H1 (cell line): Measurements from ENCODE around the gene UGT1A7. TPM values are rescaled to one million over a fixed set of nuclear protein-coding genes. Genes with fewer than 3 reads are reported as not detected.

Experiments
- CTCF ChIA-PET: fragments of 300-600 bp; sonication (Branson Sonifier 250); formaldehyde crosslinking; loops from one replicate; lab custom pipeline; 2021; ENCODE audit not compliant: partially characterized antibody; lab: Charles Lee
- POLR2A ChIA-PET: fragments of 300-600 bp; sonication (Branson Sonifier 250); formaldehyde crosslinking; loops from one replicate; lab custom pipeline; 2021; ENCODE audit warnings: inconsistent platforms; ENCODE audit not compliant: partially characterized antibody; lab: Charles Lee
- DNase-seq, 2 experiments: peaks; one replicate each; pipeline versions ENCODE4 v3.0.0 to v3.0.0-alpha.2; 2010 to 2022; ENCODE audit warnings: low spot score in 2 of 2, low read depth in 1 of 2, mixed read lengths in 1 of 2
- FAIRE-seq: peaks from 2 replicates; lab custom pipeline; 2011; peaks lifted over from hg19 to GRCh38; lab: Jason Lieb, UNC
- H2AFZ ChIP-seq: 2 replicates; pipeline ENCODE4 v1.8.1; 2012; ENCODE audit warnings: low read length, inconsistent platforms
- H2AK5ac ChIP-seq: 2 replicates; pipeline ENCODE4 v1.6.1; 2013; ENCODE audit warnings: low read depth, low read length
- H2BK120ac ChIP-seq: replicated peaks from 2 replicates; pipeline ENCODE3; 2013; ENCODE audit warnings: low read depth, low read length, inconsistent platforms
- H2BK12ac ChIP-seq: 2 replicates; pipeline ENCODE4 v1.6.1; 2013; ENCODE audit warnings: low read depth, low read length
- H2BK15ac ChIP-seq: 2 replicates; pipeline ENCODE4 v1.6.1; 2013; ENCODE audit warnings: low read length
- H2BK20ac ChIP-seq: 2 replicates; pipeline ENCODE4 v1.6.1; 2013; ENCODE audit warnings: low read length
- H2BK5ac ChIP-seq: 2 replicates; pipeline ENCODE4 v1.6.1; 2013; ENCODE audit warnings: low read depth, low read length
- H3K14ac ChIP-seq: 2 replicates; pipeline ENCODE4 v1.6.1; 2013; ENCODE audit warnings: inconsistent platforms; ENCODE audit not compliant: insufficient read length
- H3K18ac ChIP-seq: 2 replicates; pipeline ENCODE4 v1.6.1; 2013; ENCODE audit warnings: low read length; ENCODE audit errors: extremely low read depth
- H3K23ac ChIP-seq: 2 replicates; pipeline ENCODE4 v1.6.1; 2013; ENCODE audit warnings: inconsistent platforms; ENCODE audit not compliant: insufficient read length
- H3K23me2 ChIP-seq: 2 replicates; pipeline ENCODE4 v1.6.1; 2013; ENCODE audit warnings: low read depth, low read length
- H3K27ac ChIP-seq: 2 replicates; pipeline ENCODE4 v1.6.1; 2011; ENCODE audit warnings: low read depth, low read length, inconsistent platforms
- H3K27me3 ChIP-seq, 4 experiments: replicated peaks in 1 of 4; 1 replicate in 1 of 4; 2 replicates in 3 of 4; pipeline versions ENCODE4 v1.6.1 to v1.8.1; 2011 to 2013; ENCODE audit warnings: low read length in 3 of 4, mild to moderate bottlenecking in 3 of 4, inconsistent platforms in 2 of 4, mixed read lengths in 2 of 4, moderate library complexity in 1 of 4; ENCODE audit not compliant: control insufficient read depth in 3 of 4, insufficient read depth in 3 of 4; ENCODE audit errors: extremely low read depth in 1 of 4
- H3K36me3 ChIP-seq, 4 experiments: 2 replicates each; pipeline versions ENCODE4 v1.6.1 to v1.8.1; 2011 to 2013; ENCODE audit warnings: mild to moderate bottlenecking in 4 of 4, low read length in 3 of 4, moderate library complexity in 2 of 4, control low read depth in 1 of 4, inconsistent platforms in 1 of 4; ENCODE audit not compliant: insufficient read depth in 4 of 4, control insufficient read depth in 2 of 4
- H3K4ac ChIP-seq: replicated peaks from 2 replicates; pipeline ENCODE3; 2013; ENCODE audit warnings: low read length, low read depth, mixed read lengths, inconsistent platforms; ENCODE audit not compliant: insufficient read length
- H3K4me1 ChIP-seq, 4 experiments: replicated peaks in 1 of 4; 1 replicate in 1 of 4; 2 replicates in 3 of 4; pipeline versions ENCODE4 v1.6.1 to v1.8.1; 2011 to 2013; ENCODE audit warnings: low read length in 3 of 4, inconsistent platforms in 2 of 4, mixed read lengths in 1 of 4; ENCODE audit not compliant: insufficient read depth in 4 of 4, control insufficient read depth in 3 of 4
- H3K4me2 ChIP-seq, 2 experiments: 2 replicates each; pipeline versions ENCODE4 v1.6.1 to v1.8.1; 2011 to 2013; ENCODE audit warnings: low read depth in 2 of 2, low read length in 2 of 2, control low read depth in 1 of 2, inconsistent platforms in 1 of 2, mild to moderate bottlenecking in 1 of 2; ENCODE audit not compliant: insufficient read depth in 1 of 2
- H3K4me3 ChIP-seq, 4 experiments: fragments of 200-600, 300-600 bp in 1 of 4; sonication (generic), shearing (Covaris generic), sonication (Bioruptor Twin) in 1 of 4; 2 replicates each; pipeline versions ENCODE4 v1.5.1 to v1.8.1; 2011 to 2016; ENCODE audit warnings: low read length in 4 of 4, low read depth in 3 of 4, control low read depth in 2 of 4, inconsistent platforms in 2 of 4, mild to moderate bottlenecking in 2 of 4, mixed read lengths in 1 of 4, moderate library complexity in 1 of 4; ENCODE audit not compliant: insufficient read depth in 2 of 4; ENCODE audit errors: extremely low read depth in 1 of 4
- H3K56ac ChIP-seq: replicated peaks from 2 replicates; pipeline ENCODE3; 2013; ENCODE audit warnings: low read depth, mild to moderate bottlenecking, mixed read lengths, low read length, inconsistent platforms; ENCODE audit not compliant: insufficient read length
- H3K79me1 ChIP-seq: 2 replicates; pipeline ENCODE4 v1.6.1; 2013; ENCODE audit warnings: low read depth, low read length, control low read depth
- H3K79me2 ChIP-seq, 2 experiments: 2 replicates each; pipeline versions ENCODE4 v1.6.1 to v1.8.1; 2012 to 2013; ENCODE audit warnings: low read length in 2 of 2, mild to moderate bottlenecking in 2 of 2, inconsistent platforms in 1 of 2; ENCODE audit not compliant: insufficient read depth in 2 of 2, control insufficient read depth in 1 of 2
- H3K9ac ChIP-seq, 4 experiments: replicated peaks in 1 of 4; 1 replicate in 1 of 4; 2 replicates in 3 of 4; pipeline versions ENCODE4 v1.6.1 to v1.8.1; 2011 to 2013; ENCODE audit warnings: low read depth in 3 of 4, low read length in 3 of 4, control low read depth in 2 of 4, mild to moderate bottlenecking in 2 of 4, moderate library complexity in 2 of 4, inconsistent platforms in 1 of 4; ENCODE audit errors: extremely low read depth in 1 of 4
- H3K9me3 ChIP-seq, 2 experiments: 2 replicates each; pipeline versions ENCODE4 v1.6.1 to v1.8.1; 2012 to 2013; ENCODE audit warnings: mild to moderate bottlenecking in 2 of 2, moderate library complexity in 2 of 2, control low read depth in 1 of 2, inconsistent platforms in 1 of 2, low read depth in 1 of 2, low read length in 1 of 2, mixed read lengths in 1 of 2; ENCODE audit not compliant: insufficient read depth in 2 of 2
- H4K20me1 ChIP-seq, 2 experiments: replicated peaks in 1 of 2; 2 replicates each; pipeline versions ENCODE3 to v1.8.1; 2011 to 2013; ENCODE audit warnings: inconsistent platforms in 2 of 2, low read length in 2 of 2, mild to moderate bottlenecking in 1 of 2; ENCODE audit not compliant: insufficient read depth in 2 of 2, control insufficient read depth in 1 of 2
- H4K5ac ChIP-seq: 2 replicates; pipeline ENCODE4 v1.6.1; 2013; ENCODE audit warnings: low read length, low read depth, mixed read lengths, inconsistent platforms; ENCODE audit not compliant: insufficient read length
- H4K8ac ChIP-seq: 2 replicates; pipeline ENCODE4 v1.8.0; 2013; ENCODE audit warnings: mild to moderate bottlenecking, moderate library complexity, low read length, inconsistent platforms; ENCODE audit not compliant: insufficient read depth; ENCODE audit errors: extremely low read depth
- H4K91ac ChIP-seq: replicated peaks from 2 replicates; pipeline ENCODE3; 2013; ENCODE audit warnings: low read length, mixed read lengths, inconsistent platforms; ENCODE audit not compliant: insufficient read length
- KDM5A ChIP-seq: fragments of 200-600 bp; IDR thresholded peaks from 2 replicates; pipeline ENCODE4 v1.7.1; 2012; ENCODE audit warnings: mild to moderate bottlenecking, low read length, inconsistent platforms, mixed read lengths
- WGBS, 2 experiments: shearing (Covaris generic) in 1 of 2; methylation state at CpG; one replicate each; pipeline versions ENCODE4 v1.1.6 to v1.1.7; 2013 to 2015; ENCODE audit warnings: low lambda C conversion rate in 2 of 2, mixed read lengths in 2 of 2, inconsistent platforms in 1 of 2, low coverage in 1 of 2, missing lambda C conversion rate in 1 of 2; ENCODE audit not compliant: insufficient replicate concordance in 2 of 2, insufficient coverage in 1 of 2, insufficient read length in 1 of 2; ENCODE audit errors: extremely low coverage in 1 of 2, missing lambda C conversion rate in 1 of 2; 5-methylcytosine and 5-hydroxymethylcytosine counted together
- polyA plus RNA-seq, 7 experiments: library from polyadenylated mRNA; depleted of rRNA in 3 of 7; stranded (reverse) in 5 of 7; unstranded in 2 of 7; fragments of >200 nt in 5 of 7; fragments of 200-250 nt in 2 of 7; gene quantifications; 1 replicate in 5 of 7; 2 replicates in 1 of 7; 4 replicates in 1 of 7; pipeline versions ENCODE4 v1.2.1 to v1.2.3, GENCODE V29; 2011 to 2013; ENCODE audit warnings: missing spikeins in 2 of 7, mixed read lengths in 2 of 7
- total RNA-seq: library from RNA; stranded (reverse); fragmentation: NEBNext Ultra II Directional; extraction: Animal tissue kit (Norgen Biotek cat#: 25700); gene quantifications from 2 replicates; pipeline ENCODE4 v1.2.1, GENCODE V29; 2021

Gene UGT1A7
- total and polyA plus RNA-seq, 2 of the 8 experiments (the other 6 are each of a cell fraction or from before 2014, with no cell fraction given), result not detected

- Histone ChIP-seq H4K8ac (no peak overlapping the region), H3K9me3 (peaks cover 3 to 4% of the 10 kb centered on the region in 2 experiments; a peak in 1 of 4 replicates), H2BK12ac (no peak overlapping the region), H3K79me1 (no peaks in the 10 kb centered on the region), H3K4ac (no peak overlapping the region), H3K23me2 (peaks cover 2% of the 10 kb centered on the region; the same call in 1 of the 2 replicates), H2BK20ac (no peak overlapping the region), H3K56ac (no peak overlapping the region), H3K23ac (no peak overlapping the region), H3K27me3 (no peaks in the 10 kb centered on the region), H3K79me2 (no peaks in the 10 kb centered on the region), H2BK120ac (no peak overlapping the region), H3K36me3 (no peaks in the 10 kb centered on the region), H3K27ac (no peak overlapping the region), H4K5ac (no peak overlapping the region), H4K20me1 (no peaks in the 10 kb centered on the region), H3K14ac (no peak overlapping the region), H3K18ac (no peak overlapping the region)
- DNase-seq (no peak), FAIRE-seq (peak; percentile 86)
- WGBS, 2 experiments, result 84% methylated on average over 4 of the region's 4 CpGs; no CpG with 5 or more reads in 1 of the 2 experiments
- POLR2A ChIA-PET, result interaction anchor here (1.2 kb wide), 1 partner anchor 10 kb away, joined by 3 read pairs; no protein-coding TSS in a partner anchor
- TF ChIP-seq KDM5A, result no peak
- TF ChIP-seq, all 59 proteins: peak for 0
- no peaks in the 10 kb centered on the region; a peak in 1 of 7 replicates for H3K4me1 ChIP-seq
- H2AFZ ChIP-seq, result no peak overlapping the region
- H2BK15ac ChIP-seq, result no peak overlapping the region
- H3K4me3 ChIP-seq, result no peak overlapping the region
- H3K4me2 ChIP-seq, result no peak overlapping the region
- no peak overlapping the region for H3K9ac ChIP-seq
- CTCF ChIA-PET, result no interaction called here
- H2AK5ac ChIP-seq, result no peak overlapping the region
- no peak overlapping the region for H4K91ac ChIP-seq
- no peak overlapping the region for H2BK5ac ChIP-seq
Measured at GRCh38 chr2:233768076-233768475, 86.4 kb downstream of the UGT1A7 start.
